IMR-90 (cell line): Measurements from ENCODE around the gene IKZF3. TPM values are rescaled to one million over a fixed set of nuclear protein-coding genes. Genes with fewer than 3 reads are reported as not detected.

Experiments
- ATAC-seq: fragments of 200-7000 bp; cut with Tn5 transposase; 2 replicates; pipeline ENCODE4 v1.9.1; 2020; ENCODE audit warnings: low read depth, mild to moderate bottlenecking, moderate library complexity
- BruUV-seq: library from RNA; stranded (reverse); fragments of 400-500 nt; replicated peaks from 2 replicates; lab custom pipeline; 2021; lab: Mats Ljungman, UMichigan
- CTCF ChIA-PET: fragments of 300-600 bp; formaldehyde crosslinking; extraction: SDS; loops from one replicate; lab custom pipeline; 2021; ENCODE audit warnings: antibody characterized with exemption; lab: Yijun Ruan, JAX
- POLR2A ChIA-PET: fragments of 300-600 bp; sonication (Branson Sonifier 250); formaldehyde crosslinking; loops from one replicate; lab custom pipeline; 2022; ENCODE audit warnings: antibody characterized with exemption; ENCODE audit not compliant: unreplicated experiment; lab: Charles Lee
- DNase-seq: peaks from one replicate; pipeline ENCODE4 v3.0.0; 2013
- H2AFZ ChIP-seq: replicated peaks from 2 replicates; pipeline ENCODE3; 2013; ENCODE audit warnings: low read length, mild to moderate bottlenecking; ENCODE audit not compliant: poor library complexity
- H2AK5ac ChIP-seq: 2 replicates; pipeline ENCODE4 v1.6.1; 2013; ENCODE audit warnings: low read depth, low read length, inconsistent platforms
- H2AK9ac ChIP-seq: replicated peaks from 2 replicates; pipeline ENCODE3; 2013; ENCODE audit warnings: mild to moderate bottlenecking, low read depth, low read length, moderate library complexity; ENCODE audit not compliant: poor library complexity
- H2BK120ac ChIP-seq: 2 replicates; pipeline ENCODE4 v1.6.1; 2013; ENCODE audit warnings: low read depth, low read length, inconsistent platforms
- H2BK15ac ChIP-seq: 3 replicates; pipeline ENCODE4 v1.6.1; 2013; ENCODE audit warnings: low read depth, low read length, inconsistent platforms
- H2BK20ac ChIP-seq: 2 replicates; pipeline ENCODE4 v1.6.1; 2013; ENCODE audit warnings: low read depth, mild to moderate bottlenecking, inconsistent platforms, low read length, moderate library complexity
- H2BK5ac ChIP-seq: 2 replicates; pipeline ENCODE4 v1.6.1; 2013; ENCODE audit warnings: mild to moderate bottlenecking, low read depth, low read length, inconsistent platforms; ENCODE audit not compliant: poor library complexity, severe bottlenecking
- H3K14ac ChIP-seq: replicated peaks from 2 replicates; pipeline ENCODE4 v1.6.1; 2013; ENCODE audit warnings: low read depth, low read length, inconsistent platforms
- H3K18ac ChIP-seq: 2 replicates; pipeline ENCODE4 v1.6.1; 2013; ENCODE audit warnings: low read depth, low read length, control low read depth
- H3K23ac ChIP-seq: 2 replicates; pipeline ENCODE4 v1.6.1; 2013; ENCODE audit warnings: low read depth, low read length, inconsistent platforms
- H3K27ac ChIP-seq: 2 replicates; pipeline ENCODE4 v1.5.1; 2013; ENCODE audit warnings: mild to moderate bottlenecking, control low read depth, low read length; ENCODE audit not compliant: insufficient read depth
- H3K27me3 ChIP-seq: 2 replicates; pipeline ENCODE4 v1.6.1; 2013; ENCODE audit warnings: low read length; ENCODE audit not compliant: control insufficient read depth, insufficient read depth
- H3K36me3 ChIP-seq: 2 replicates; pipeline ENCODE4 v1.6.1; 2013; ENCODE audit warnings: low read length, mixed read lengths; ENCODE audit not compliant: control insufficient read depth, insufficient read depth
- H3K4ac ChIP-seq: 2 replicates; pipeline ENCODE4 v1.6.1; 2013; ENCODE audit warnings: low read depth, low read length, inconsistent platforms
- H3K4me1 ChIP-seq: 2 replicates; pipeline ENCODE4 v1.6.1; 2013; ENCODE audit warnings: low read length, mixed read lengths; ENCODE audit not compliant: control insufficient read depth, insufficient read depth
- H3K4me2 ChIP-seq: 2 replicates; pipeline ENCODE4 v1.6.1; 2013; ENCODE audit warnings: low read depth, mild to moderate bottlenecking, control low read depth, low read length, moderate library complexity
- H3K4me3 ChIP-seq: 2 replicates; pipeline ENCODE4 v1.5.1; 2013; ENCODE audit warnings: low read depth, mild to moderate bottlenecking, control low read depth, low read length, moderate library complexity; ENCODE audit not compliant: insufficient read depth
- H3K56ac ChIP-seq: 2 replicates; pipeline ENCODE4 v1.6.1; 2013; ENCODE audit warnings: low read length, inconsistent platforms; ENCODE audit not compliant: insufficient read depth; ENCODE audit errors: extremely low read depth
- H3K79me1 ChIP-seq, 2 experiments: 2 replicates each; pipeline ENCODE4 v1.6.1; 2013; ENCODE audit warnings: low read length in 2 of 2, inconsistent platforms in 1 of 2, low read depth in 1 of 2
- H3K9ac ChIP-seq: 2 replicates; pipeline ENCODE4 v1.6.1; 2013; ENCODE audit warnings: low read depth, low read length, control low read depth
- H3K9me1 ChIP-seq: 2 replicates; pipeline ENCODE4 v1.6.1; 2013; ENCODE audit warnings: low read length, inconsistent platforms; ENCODE audit not compliant: insufficient read depth
- H3K9me3 ChIP-seq: 2 replicates; pipeline ENCODE4 v1.6.1; 2013; ENCODE audit warnings: low read length; ENCODE audit not compliant: control insufficient read depth, insufficient read depth
- H4K20me1 ChIP-seq: 2 replicates; pipeline ENCODE4 v1.6.1; 2013; ENCODE audit warnings: low read length, inconsistent platforms; ENCODE audit not compliant: insufficient read depth
- H4K5ac ChIP-seq: 2 replicates; pipeline ENCODE4 v1.6.1; 2013; ENCODE audit warnings: mild to moderate bottlenecking, low read depth, low read length, control low read depth
- H4K8ac ChIP-seq, 2 experiments: 2 replicates each; pipeline ENCODE4 v1.6.1; 2013; ENCODE audit warnings: low read depth in 2 of 2, low read length in 2 of 2, control low read depth in 1 of 2, inconsistent platforms in 1 of 2
- H4K91ac ChIP-seq: 2 replicates; pipeline ENCODE4 v1.6.1; 2013; ENCODE audit warnings: low read depth, low read length, inconsistent platforms; ENCODE audit not compliant: insufficient read depth
- CHD1 ChIP-seq: IDR thresholded peaks from 2 replicates; pipeline ENCODE4 v1.6.1; 2012; ENCODE audit warnings: low read depth, low read length, improper control_type of control experiment
- CTCF ChIP-seq: conservative IDR thresholded peaks from 2 replicates; pipeline ENCODE4 v1.5.1; 2012; ENCODE audit warnings: mild to moderate bottlenecking, low read depth, low read length, improper control_type of control experiment
- FOS ChIP-seq: fragments of 150-350 bp; IDR thresholded peaks from 2 replicates; pipeline ENCODE4 v1.6.1; 2016; ENCODE audit warnings: low read depth, low read length
- RCOR1 ChIP-seq: IDR thresholded peaks from 2 replicates; pipeline ENCODE4 v1.6.1; 2012; ENCODE audit warnings: mild to moderate bottlenecking, low read length, improper control_type of control experiment; ENCODE audit not compliant: insufficient replicate concordance
- USF2 ChIP-seq: fragments of 150-350 bp; IDR thresholded peaks from 2 replicates; pipeline ENCODE4 v1.6.1; 2017; ENCODE audit warnings: mild to moderate bottlenecking, antibody characterized with exemption, low read length, low read depth
- WGBS, 2 experiments: methylation state at CpG; one replicate each; pipeline versions ENCODE4 v1.1.5 to v1.1.7; 2013; ENCODE audit warnings: missing lambda C conversion rate in 2 of 2; ENCODE audit not compliant: insufficient read length in 1 of 2; ENCODE audit errors: extremely low coverage in 2 of 2; 5-methylcytosine and 5-hydroxymethylcytosine counted together
- dilution Hi-C: fragments of 300-500 bp; cut with HindIII; formaldehyde crosslinking; loops from one replicate; pipeline ENCODE4 v1.14.3; 2018; ENCODE audit warnings: low sequenced_read_pairs; ENCODE audit not compliant: unreplicated experiment
- in situ Hi-C: fragments of 300-500 bp; cut with MboI; formaldehyde crosslinking; loops from 3 replicates; pipeline ENCODE4 v1.14.3; 2019; ENCODE audit warnings: low sequenced_read_pairs, inconsistent platforms, mixed read lengths
- intact Hi-C: fragments of 100-400 bp; cut with micrococcal nuclease; formaldehyde crosslinking; loops from 2 replicates; pipeline ENCODE4 v1.10.0; 2022
- polyA plus RNA-seq, 3 experiments: library from polyadenylated mRNA; depleted of rRNA; stranded (reverse); fragments of >200 nt; gene quantifications; 2 replicates each; pipeline ENCODE4 v1.2.3, GENCODE V29; 2012; ENCODE audit warnings: low replicate concordance in 1 of 3
- total RNA-seq: library from RNA; depleted of rRNA; stranded (reverse); fragments of >200 nt; gene quantifications from 2 replicates; pipeline ENCODE4 v1.2.3, GENCODE V29; 2012

The IKZF3 gene
- total and polyA plus RNA-seq, 2 of the 4 experiments (the other 2 are of a cell fraction): not detected

DNA sequence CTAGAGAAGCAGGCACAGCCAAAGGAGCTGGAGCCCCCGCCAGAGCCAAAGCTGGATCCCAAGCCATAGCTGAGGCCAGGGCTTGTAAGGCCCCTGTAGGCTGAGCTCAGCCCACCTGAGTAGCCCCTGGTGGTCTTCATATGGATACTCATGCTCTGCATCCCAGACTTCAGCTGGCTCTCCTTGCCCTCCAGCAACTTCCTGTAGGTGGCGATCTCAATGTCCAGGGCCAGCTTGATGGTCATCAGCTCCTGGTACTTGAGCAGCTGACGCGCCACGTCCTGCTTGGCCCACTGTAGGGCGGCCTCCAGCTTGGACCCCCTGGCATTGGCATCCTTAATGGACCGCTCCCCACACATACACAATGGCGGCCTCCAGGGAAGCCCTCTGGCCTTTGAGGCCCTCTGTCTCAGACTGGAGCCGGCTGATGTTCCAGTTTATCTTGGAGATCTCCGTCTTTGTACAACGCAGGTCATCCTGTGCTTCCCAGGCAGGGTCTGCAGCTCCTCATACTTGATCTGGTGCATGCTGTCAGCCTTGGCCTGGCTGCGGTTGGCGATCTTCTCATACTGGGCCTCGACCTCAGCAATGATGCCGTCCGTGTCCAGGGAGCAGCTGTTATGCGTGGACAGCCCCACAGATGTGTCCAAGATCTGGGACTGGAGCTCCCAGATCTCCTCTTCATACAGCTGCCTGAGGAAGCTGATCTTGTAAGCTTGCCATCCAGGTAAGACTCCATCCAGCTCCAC lies 28.9 kb downstream of the IKZF3 start:
- intact Hi-C loops (no loop called here), dilution Hi-C loops (no loop called here), in situ Hi-C loops (no loop called here)
- Histone ChIP-seq H4K5ac (no peak overlapping the region), H3K9me1 (no peaks in the 10 kb centered on the region), H2BK120ac (no peak overlapping the region), H4K8ac (no peak overlapping the region), H3K18ac (no peak overlapping the region), H3K79me1 (no peaks in the 10 kb centered on the region), H3K56ac (no peak overlapping the region), H2AK5ac (no peak overlapping the region), H3K23ac (no peak overlapping the region), H2BK15ac (no peak overlapping the region), H2BK5ac (no peak overlapping the region), H2BK20ac (no peak overlapping the region), H4K20me1 (no peaks in the 10 kb centered on the region), H3K36me3 (no peaks in the 10 kb centered on the region), H3K4me1 (no peaks in the 10 kb centered on the region), H3K4me3 (no peak overlapping the region), H3K14ac (no peak overlapping the region), H3K27me3 (peaks cover 5% of the 10 kb centered on the region), H2AFZ (no peak overlapping the region), H4K91ac (no peak overlapping the region), H2AK9ac (no peak overlapping the region), H3K9ac (no peak overlapping the region), H3K9me3 (peaks cover 6% of the 10 kb centered on the region), H3K27ac (no peak overlapping the region), H3K4me2 (no peak overlapping the region), H3K4ac (no peak overlapping the region)
- no peak for DNase-seq
- CTCF ChIA-PET: interaction anchor here (1.4 kb wide), 1 partner anchor 27 kb away, joined by 3 read pairs; no protein-coding TSS in a partner anchor
- WGBS, 2 experiments: 84% methylated on average over 11 of the region's 17 CpGs; no CpG with 5 or more reads in 1 of the 2 experiments
- no peak for TF ChIP-seq RCOR1
- no peak for TF ChIP-seq CTCF
- TF ChIP-seq USF2: no peak
- no peak for TF ChIP-seq FOS
- TF ChIP-seq CHD1: no peak
- no peak for ATAC-seq
- no TSS peak for BruUV-seq
- POLR2A ChIA-PET: no interaction called here
